ENCODE data around the gene CABYR.
"Not testable (repeated sequence)": the region's sequence is repeated elsewhere in the genome, so short reads cannot be mapped to it uniquely, and the experiment has no call there.

Gene CABYR

GRCh38 chr18:24130494-24130893, 8.4 kb upstream of the CABYR start:
- Histone ChIP-seq H3K4me3 (ENCODE audit: low read depth, low read length) (no peak overlapping the region), H3K9ac (ENCODE audit: low read length) (no peak overlapping the region), H3K9me3 (ENCODE audit: control insufficient read depth, insufficient read depth, low read depth, low read length) (no peaks in the 10 kb centered on the region), H3K4me1 (ENCODE audit: control insufficient read depth, insufficient read depth, low read length) (no peaks in the 10 kb centered on the region), H3K27me3 (ENCODE audit: control insufficient read depth, insufficient read depth, low read length) (no peaks in the 10 kb centered on the region), H3K36me3 (ENCODE audit: control insufficient read depth, insufficient read depth, low read length) (peaks cover 23% of the 10 kb centered on the region; the same call in 1 of the 2 replicates), H3K27ac (ENCODE audit: low read depth, low read length) (no peak overlapping the region)

DNA sequence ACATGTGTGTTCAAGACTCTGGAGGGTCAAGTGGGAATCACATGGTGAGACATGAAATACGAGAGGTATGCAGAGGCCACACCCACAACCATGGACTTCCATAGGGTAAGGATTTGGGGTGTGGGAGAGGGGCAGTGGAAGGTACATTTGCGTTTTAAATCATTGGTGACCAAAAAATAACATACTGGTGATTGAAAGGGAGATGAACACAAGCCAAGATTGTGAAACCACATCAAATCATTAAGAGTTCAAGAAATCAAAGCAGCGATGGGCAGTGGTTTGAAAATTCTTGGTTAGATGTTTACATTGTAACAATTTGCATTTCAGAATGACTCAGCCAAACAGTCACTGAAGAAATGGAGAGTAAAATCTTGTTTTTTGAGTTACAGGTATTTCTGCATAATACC, 1.9 kb upstream of the CABYR start:
- H3K4me1 ChIP-seq (ENCODE audit: control insufficient read depth, insufficient read depth, low read length) = peaks cover 25% of the 10 kb centered on the region
- H3K36me3 ChIP-seq (ENCODE audit: control insufficient read depth, insufficient read depth, low read length) = peaks cover 9% of the 10 kb centered on the region; the same call in 1 of the 2 replicates
- peak overlapping the region; percentile 39; the same call in 1 of the 2 replicates for H3K27ac ChIP-seq (ENCODE audit: low read depth, low read length)
- no peak overlapping the region for H3K9ac ChIP-seq (ENCODE audit: low read length)
- H3K27me3 ChIP-seq (ENCODE audit: control insufficient read depth, insufficient read depth, low read length) = no peaks in the 10 kb centered on the region
- H3K9me3 ChIP-seq (ENCODE audit: control insufficient read depth, insufficient read depth, low read depth, low read length) = no peaks in the 10 kb centered on the region
- H3K4me3 ChIP-seq (ENCODE audit: low read depth, low read length) = no peak overlapping the region

DNA sequence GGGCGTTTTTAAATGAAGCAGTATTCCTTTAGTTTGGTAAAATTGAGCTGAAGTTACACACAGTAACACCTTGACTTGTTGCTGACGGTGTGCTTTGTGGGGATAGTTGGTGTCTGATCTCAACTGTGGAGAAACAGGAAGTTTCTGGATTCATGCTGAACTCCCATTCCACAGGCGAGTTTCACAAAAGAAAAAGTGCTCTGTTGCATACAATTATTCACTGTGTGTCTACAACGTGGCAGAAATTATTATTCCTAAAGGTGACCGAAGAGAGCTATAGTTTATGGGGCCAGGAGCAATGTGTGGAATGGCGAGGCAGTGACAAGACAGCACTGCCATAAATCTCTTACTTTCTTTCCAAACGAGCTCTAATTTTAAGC, 463 bp upstream of the CABYR start:
- Histone ChIP-seq H3K27me3 (ENCODE audit: control insufficient read depth, insufficient read depth, low read length) (no peaks in the 10 kb centered on the region), H3K4me3 (ENCODE audit: low read depth, low read length) (peak overlapping the region; percentile 74), H3K9me3 (ENCODE audit: control insufficient read depth, insufficient read depth, low read depth, low read length) (no peaks in the 10 kb centered on the region), H3K27ac (ENCODE audit: low read depth, low read length) (no peak overlapping the region; the same call in 1 of the 2 replicates), H3K4me1 (ENCODE audit: control insufficient read depth, insufficient read depth, low read length) (peaks cover 25% of the 10 kb centered on the region), H3K9ac (ENCODE audit: low read length) (peak overlapping the region; percentile 54), H3K36me3 (ENCODE audit: control insufficient read depth, insufficient read depth, low read length) (no peaks in the 10 kb centered on the region)

DNA sequence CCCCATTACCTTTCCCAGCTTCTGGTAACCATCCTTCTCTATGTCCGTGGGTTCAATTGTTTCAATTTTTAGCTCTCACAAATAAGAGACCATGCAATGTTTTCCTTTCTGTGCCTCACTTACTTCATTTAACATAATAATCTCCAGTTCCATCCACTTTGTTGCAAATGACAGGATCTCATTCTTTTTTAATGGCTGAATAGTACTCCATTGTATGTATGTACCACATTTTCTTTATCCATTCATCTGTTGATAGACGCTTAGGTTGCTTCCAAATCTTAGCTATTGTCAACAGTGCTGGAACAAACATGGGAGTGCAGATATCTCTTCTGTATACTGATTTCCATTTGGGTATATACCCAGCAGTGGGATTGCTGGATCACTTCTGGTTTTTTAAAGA, 1.8 kb downstream of the CABYR start:
- no peak overlapping the region for H3K4me3 ChIP-seq (ENCODE audit: low read depth, low read length)
- H3K27ac ChIP-seq (ENCODE audit: low read depth, low read length) = no peak overlapping the region
- no peak overlapping the region for H3K9ac ChIP-seq (ENCODE audit: low read length)
- no peaks in the 10 kb centered on the region for H3K27me3 ChIP-seq (ENCODE audit: control insufficient read depth, insufficient read depth, low read length)
- peaks cover 6% of the 10 kb centered on the region; the same call in 1 of the 2 replicates for H3K36me3 ChIP-seq (ENCODE audit: control insufficient read depth, insufficient read depth, low read length)
- peaks cover 25% of the 10 kb centered on the region for H3K4me1 ChIP-seq (ENCODE audit: control insufficient read depth, insufficient read depth, low read length)
- no peaks in the 10 kb centered on the region for H3K9me3 ChIP-seq (ENCODE audit: control insufficient read depth, insufficient read depth, low read depth, low read length)

DNA sequence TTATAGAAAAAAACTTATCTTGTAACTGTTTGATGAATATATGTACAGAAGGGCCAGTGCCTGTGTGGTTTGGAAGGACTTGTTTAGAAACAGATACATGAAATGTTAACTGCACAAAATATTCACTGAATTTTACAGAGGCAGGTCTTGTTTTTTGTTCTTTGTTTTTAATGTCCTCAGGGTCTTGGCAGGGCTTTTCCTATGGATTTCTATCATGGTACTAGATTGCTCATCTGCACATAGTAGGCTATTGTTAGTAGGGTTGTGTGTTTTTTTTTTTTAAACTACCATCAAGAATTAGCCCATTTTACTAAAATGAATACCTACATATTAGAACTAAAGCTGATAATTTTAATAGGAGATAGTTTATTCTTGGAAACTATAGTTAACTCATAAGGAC, 3.5 kb downstream of the CABYR start:
- H3K9me3 ChIP-seq (ENCODE audit: control insufficient read depth, insufficient read depth, low read depth, low read length) = no peaks in the 10 kb centered on the region
- peaks cover 10% of the 10 kb centered on the region for H3K4me1 ChIP-seq (ENCODE audit: control insufficient read depth, insufficient read depth, low read length)
- H3K36me3 ChIP-seq (ENCODE audit: control insufficient read depth, insufficient read depth, low read length) = peaks cover 22% of the 10 kb centered on the region
- H3K27ac ChIP-seq (ENCODE audit: low read depth, low read length) = no peak overlapping the region
- no peak overlapping the region for H3K4me3 ChIP-seq (ENCODE audit: low read depth, low read length)
- no peak overlapping the region for H3K9ac ChIP-seq (ENCODE audit: low read length)
- no peaks in the 10 kb centered on the region for H3K27me3 ChIP-seq (ENCODE audit: control insufficient read depth, insufficient read depth, low read length)

DNA sequence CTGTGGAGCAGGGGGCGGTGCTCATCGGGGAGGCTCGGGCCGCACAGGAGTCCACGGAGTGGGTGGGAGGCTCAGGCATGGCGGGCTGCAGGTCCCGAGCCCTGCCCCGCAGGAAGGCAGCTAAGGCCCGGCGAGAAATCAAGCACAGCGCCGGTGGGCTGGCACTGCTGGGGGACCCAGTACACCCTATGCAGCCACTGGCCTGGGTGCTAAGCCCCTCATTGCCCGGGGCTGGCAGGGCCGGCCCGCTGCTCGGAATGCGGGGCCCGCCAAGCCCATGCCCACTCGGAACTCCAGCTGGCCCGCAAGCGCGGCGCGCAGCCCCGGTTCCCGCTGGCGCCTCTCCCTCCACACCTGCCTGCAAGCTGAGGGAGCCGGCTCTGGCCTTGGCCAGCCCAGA, 10.7 kb downstream of the CABYR start:
- not testable (repeated sequence) for H3K4me3 ChIP-seq (ENCODE audit: low read depth, low read length); H3K9me3 ChIP-seq (ENCODE audit: control insufficient read depth, insufficient read depth, low read depth, low read length); H3K9ac ChIP-seq (ENCODE audit: low read length); H3K27ac ChIP-seq (ENCODE audit: low read depth, low read length); H3K27me3 ChIP-seq (ENCODE audit: control insufficient read depth, insufficient read depth, low read length); H3K4me1 ChIP-seq (ENCODE audit: control insufficient read depth, insufficient read depth, low read length)
- H3K36me3 ChIP-seq (ENCODE audit: control insufficient read depth, insufficient read depth, low read length) = peaks cover 34% of the 10 kb centered on the region

DNA sequence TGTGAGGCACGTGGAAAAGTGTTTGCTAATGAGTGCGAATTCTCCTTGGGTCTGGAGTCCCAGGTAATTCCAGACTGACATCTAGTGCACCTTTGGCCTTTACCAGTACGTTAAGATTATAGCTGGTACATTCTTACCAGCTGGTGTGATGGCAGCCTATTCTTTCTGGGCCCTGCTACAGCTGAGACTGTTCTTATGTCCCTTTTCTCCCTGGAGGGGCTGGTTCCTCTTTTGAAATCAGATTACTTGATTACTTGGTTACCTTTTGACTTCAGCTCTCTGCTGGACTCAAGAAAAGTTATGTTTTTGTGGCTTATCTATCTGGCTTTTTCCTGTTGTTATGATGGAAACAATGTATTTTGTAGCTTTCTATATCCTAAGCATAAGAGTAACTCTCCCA, 14.5 kb downstream of the CABYR start:
- no peaks in the 10 kb centered on the region; the same call in 1 of the 2 replicates for H3K4me1 ChIP-seq (ENCODE audit: control insufficient read depth, insufficient read depth, low read length)
- H3K27me3 ChIP-seq (ENCODE audit: control insufficient read depth, insufficient read depth, low read length) = no peaks in the 10 kb centered on the region
- H3K9me3 ChIP-seq (ENCODE audit: control insufficient read depth, insufficient read depth, low read depth, low read length) = no peaks in the 10 kb centered on the region
- H3K9ac ChIP-seq (ENCODE audit: low read length) = no peak overlapping the region
- peaks cover 33% of the 10 kb centered on the region for H3K36me3 ChIP-seq (ENCODE audit: control insufficient read depth, insufficient read depth, low read length)
- H3K4me3 ChIP-seq (ENCODE audit: low read depth, low read length) = no peak overlapping the region
- H3K27ac ChIP-seq (ENCODE audit: low read depth, low read length) = no peak overlapping the region

DNA sequence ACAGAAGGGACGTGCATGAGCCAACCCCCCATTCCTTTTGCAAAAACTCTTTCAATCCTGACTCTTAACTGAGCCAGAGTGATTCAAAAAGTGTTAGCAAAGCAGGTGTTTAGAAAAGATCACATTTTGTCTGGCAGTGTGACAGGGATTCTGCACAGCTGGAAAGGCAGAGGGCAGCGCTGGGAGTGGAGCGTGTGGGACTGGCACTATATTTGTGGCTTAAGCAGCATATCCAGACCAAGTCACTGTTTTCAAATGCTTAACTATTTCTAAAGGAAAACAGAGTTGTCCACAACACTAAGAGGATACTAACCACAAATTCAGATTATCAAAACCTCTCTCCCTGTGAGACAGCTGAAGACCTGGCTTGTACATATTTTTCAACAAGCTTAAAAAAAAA, 19.0 kb downstream of the CABYR start:
- H3K9ac ChIP-seq (ENCODE audit: low read length) = no peak overlapping the region
- H3K36me3 ChIP-seq (ENCODE audit: control insufficient read depth, insufficient read depth, low read length) = peaks cover 63% of the 10 kb centered on the region
- H3K27me3 ChIP-seq (ENCODE audit: control insufficient read depth, insufficient read depth, low read length) = no peaks in the 10 kb centered on the region
- H3K27ac ChIP-seq (ENCODE audit: low read depth, low read length) = no peak overlapping the region
- no peaks in the 10 kb centered on the region; the same call in 1 of the 2 replicates for H3K4me1 ChIP-seq (ENCODE audit: control insufficient read depth, insufficient read depth, low read length)
- no peaks in the 10 kb centered on the region for H3K9me3 ChIP-seq (ENCODE audit: control insufficient read depth, insufficient read depth, low read depth, low read length)
- H3K4me3 ChIP-seq (ENCODE audit: low read depth, low read length) = no peak overlapping the region

GRCh38 chr18:24160086-24160485, 21.2 kb downstream of the CABYR start:
- Histone ChIP-seq H3K9ac (ENCODE audit: low read length) (no peak overlapping the region), H3K27ac (ENCODE audit: low read depth, low read length) (no peak overlapping the region), H3K4me1 (ENCODE audit: control insufficient read depth, insufficient read depth, low read length) (no peaks in the 10 kb centered on the region; the same call in 1 of the 2 replicates), H3K27me3 (ENCODE audit: control insufficient read depth, insufficient read depth, low read length) (no peaks in the 10 kb centered on the region), H3K9me3 (ENCODE audit: control insufficient read depth, insufficient read depth, low read depth, low read length) (no peaks in the 10 kb centered on the region), H3K36me3 (ENCODE audit: control insufficient read depth, insufficient read depth, low read length) (peaks cover 67% of the 10 kb centered on the region), H3K4me3 (ENCODE audit: low read depth, low read length) (no peak overlapping the region)

GRCh38 chr18:24161304-24161703, 22.4 kb downstream of the CABYR start:
- Histone ChIP-seq H3K9me3 (ENCODE audit: control insufficient read depth, insufficient read depth, low read depth, low read length) (no peaks in the 10 kb centered on the region), H3K27ac (ENCODE audit: low read depth, low read length) (no peak overlapping the region), H3K9ac (ENCODE audit: low read length) (no peak overlapping the region), H3K4me1 (ENCODE audit: control insufficient read depth, insufficient read depth, low read length) (no peaks in the 10 kb centered on the region), H3K4me3 (ENCODE audit: low read depth, low read length) (no peak overlapping the region), H3K27me3 (ENCODE audit: control insufficient read depth, insufficient read depth, low read length) (no peaks in the 10 kb centered on the region), H3K36me3 (ENCODE audit: control insufficient read depth, insufficient read depth, low read length) (peaks cover 71% of the 10 kb centered on the region)

- Histone ChIP-seq H3K27me3 (ENCODE audit: control insufficient read depth, insufficient read depth, low read length) (no peaks in the 10 kb centered on the region), H3K36me3 (ENCODE audit: control insufficient read depth, insufficient read depth, low read length) (peaks cover 45% of the 10 kb centered on the region), H3K4me1 (ENCODE audit: control insufficient read depth, insufficient read depth, low read length) (no peaks in the 10 kb centered on the region), H3K9ac (ENCODE audit: low read length) (no peak overlapping the region), H3K27ac (ENCODE audit: low read depth, low read length) (no peak overlapping the region), H3K9me3 (ENCODE audit: control insufficient read depth, insufficient read depth, low read depth, low read length) (no peaks in the 10 kb centered on the region), H3K4me3 (ENCODE audit: low read depth, low read length) (no peak overlapping the region)
Measured at GRCh38 chr18:24168496-24168895, 29.6 kb downstream of the CABYR start.

- Histone ChIP-seq H3K27me3 (ENCODE audit: control insufficient read depth, insufficient read depth, low read length) (no peaks in the 10 kb centered on the region), H3K36me3 (ENCODE audit: control insufficient read depth, insufficient read depth, low read length) (peaks cover 34% of the 10 kb centered on the region), H3K27ac (ENCODE audit: low read depth, low read length) (no peak overlapping the region), H3K9ac (ENCODE audit: low read length) (no peak overlapping the region), H3K9me3 (ENCODE audit: control insufficient read depth, insufficient read depth, low read depth, low read length) (no peaks in the 10 kb centered on the region), H3K4me3 (ENCODE audit: low read depth, low read length) (no peak overlapping the region), H3K4me1 (ENCODE audit: control insufficient read depth, insufficient read depth, low read length) (no peaks in the 10 kb centered on the region)
Measured at GRCh38 chr18:24170360-24170759, 31.5 kb downstream of the CABYR start.
